Activated T-helper 1 cell treated with anti-CD3 and anti-CD28 coated beads, Interleukin-2, amount 50 U/mL, for 16 hours (primary cell): ENCODE results near the gene EME2.

Source experiments
- DNase-seq, 2 donors: peaks; one replicate each; pipeline ENCODE4 v3.0.0-alpha.2; 2020; ENCODE audit warnings: low read depth in 1 of 2, low spot score in 1 of 2

The EME2 gene

GRCh38 chr16:1817716-1818115 lies 45.1 kb downstream of the EME2 start:
- no peak for DNase-seq

- no peak for DNase-seq
Measured at GRCh38 chr16:1818204-1818872, 45.7 kb downstream of the EME2 start.

- no peak for DNase-seq
Measured at GRCh38 chr16:1818873-1819525, 46.4 kb downstream of the EME2 start.

GRCh38 chr16:1819611-1820010 lies 47.0 kb downstream of the EME2 start:
- no peak for DNase-seq

- DNase-seq = no peak
Measured at GRCh38 chr16:1820096-1820945, 47.7 kb downstream of the EME2 start.

GRCh38 chr16:1820946-1821290 lies 48.3 kb downstream of the EME2 start:
- DNase-seq = no peak

GRCh38 chr16:1821861-1822611 lies 49.4 kb downstream of the EME2 start:
- DNase-seq = no peak

- DNase-seq = no peak
Measured at GRCh38 chr16:1822801-1823200, 50.2 kb downstream of the EME2 start.

GRCh38 chr16:1823821-1824220 lies 51.2 kb downstream of the EME2 start:
- DNase-seq = no peak

GRCh38 chr16:1825381-1825863 lies 52.8 kb downstream of the EME2 start:
- no peak for DNase-seq
